GM12878 (cell line): ENCODE measurements around the gene TRMT1. TPM values are rescaled to one million over a fixed set of nuclear protein-coding genes. Genes with fewer than 3 reads are reported as not detected.

Experiments
- ATAC-seq: fragments of 200-7000 bp; cut with Tn5 transposase; 3 replicates; pipeline ENCODE4 v1.9.1; 2020; ENCODE audit warnings: mild to moderate bottlenecking, moderate library complexity
- BruUV-seq: library from RNA; stranded (reverse); fragments of 400-500 nt; replicated peaks from 2 replicates; lab custom pipeline; 2021; lab: Mats Ljungman, UMichigan
- CTCF ChIA-PET: fragments of 300-600 bp; sonication (Branson Sonifier 250); formaldehyde crosslinking; extraction: SDS; loops from one replicate; lab custom pipeline; 2021; ENCODE audit warnings: inconsistent platforms; lab: Yijun Ruan, JAX
- POLR2A ChIA-PET: fragments of 350-600 bp; formaldehyde crosslinking; extraction: SDS; loops from one replicate; lab custom pipeline; 2021; ENCODE audit warnings: inconsistent platforms; lab: Charles Lee
- RAD21 ChIA-PET: fragments of 300-600 bp; sonication (Branson Sonifier 250); formaldehyde crosslinking; loops from one replicate; lab custom pipeline; 2023; ENCODE audit warnings: antibody characterized with exemption; ENCODE audit not compliant: unreplicated experiment; lab: Charles Lee
- SMC1A ChIA-PET: fragments of 300-600 bp; sonication (Branson Sonifier 250); formaldehyde crosslinking; loops from one replicate; lab custom pipeline; 2023; ENCODE audit not compliant: unreplicated experiment, uncharacterized antibody; lab: Charles Lee
- DNase-seq: peaks from one replicate; pipeline ENCODE4 v3.0.0-alpha.2; 2011; ENCODE audit warnings: low read depth, low spot score
- FAIRE-seq: peaks from 3 replicates; lab custom pipeline; 2011; peaks lifted over from hg19 to GRCh38; lab: Jason Lieb, UNC
- H2AFZ ChIP-seq: 2 replicates; pipeline ENCODE4 v1.6.0; 2011; ENCODE audit warnings: low read depth, low read length, control low read depth; ENCODE audit not compliant: control insufficient read depth
- H3K27ac ChIP-seq: 2 replicates; pipeline ENCODE4 v1.5.1; 2011; ENCODE audit warnings: control low read depth; ENCODE audit not compliant: control insufficient read depth, insufficient read depth
- H3K27me3 ChIP-seq, 2 experiments: replicated peaks in 1 of 2; 2 replicates each; pipeline versions ENCODE4 v1.6.0 to v1.6.1; 2011; ENCODE audit warnings: low read length in 1 of 2; ENCODE audit not compliant: control insufficient read depth in 2 of 2, insufficient read depth in 2 of 2
- H3K36me3 ChIP-seq, 2 experiments: 2 replicates each; pipeline ENCODE4 v1.5.1; 2011; ENCODE audit warnings: low read length in 1 of 2; ENCODE audit not compliant: control insufficient read depth in 2 of 2, insufficient read depth in 2 of 2
- H3K4me1 ChIP-seq: 2 replicates; pipeline ENCODE4 v1.6.1; 2011; ENCODE audit warnings: mild to moderate bottlenecking, low read length, moderate library complexity, mixed read lengths; ENCODE audit not compliant: control insufficient read depth, insufficient read depth
- H3K4me2 ChIP-seq: 2 replicates; pipeline ENCODE4 v1.6.0; 2011; ENCODE audit warnings: control low read depth; ENCODE audit not compliant: control insufficient read depth, insufficient read depth
- H3K4me3 ChIP-seq: fragments of 200-600 bp; sonication (generic); 2 replicates; pipeline ENCODE4 v1.5.1; 2016
- H3K79me2 ChIP-seq: 2 replicates; pipeline ENCODE4 v1.6.0; 2011; ENCODE audit warnings: low read length; ENCODE audit not compliant: control insufficient read depth, insufficient read depth
- H3K9ac ChIP-seq: 2 replicates; pipeline ENCODE4 v1.8.0; 2011; ENCODE audit warnings: low read length, control low read depth, mixed read lengths; ENCODE audit not compliant: control insufficient read depth, insufficient read depth
- H3K9me3 ChIP-seq: replicated peaks from 3 replicates; pipeline ENCODE4 v1.5.1; 2011; ENCODE audit warnings: mild to moderate bottlenecking, low read length; ENCODE audit not compliant: control insufficient read depth, insufficient read depth
- H4K20me1 ChIP-seq: 2 replicates; pipeline ENCODE4 v1.6.0; 2011; ENCODE audit not compliant: control insufficient read depth, insufficient read depth
- ATF7 ChIP-seq: fragments of 450-650 bp; IDR thresholded peaks from 2 replicates; pipeline ENCODE4 v1.6.1; 2016; ENCODE audit warnings: low read depth, mild to moderate bottlenecking
- CUX1 ChIP-seq: IDR thresholded peaks from 2 replicates; pipeline ENCODE4 v1.6.1; 2012; ENCODE audit warnings: improper control_type of control experiment, low read depth, low read length; ENCODE audit not compliant: insufficient replicate concordance
- FOXM1 ChIP-seq: IDR thresholded peaks from 2 replicates; pipeline ENCODE4 v1.6.1; 2012; ENCODE audit warnings: low read depth, mild to moderate bottlenecking, inconsistent platforms, low read length, moderate library complexity
- KAT2A ChIP-seq: conservative IDR thresholded peaks from 2 replicates; pipeline ENCODE4 v1.6.1; 2011; ENCODE audit warnings: low read depth, low read length; ENCODE audit not compliant: control insufficient read depth
- MXI1 ChIP-seq: fragments of 150-350 bp; IDR thresholded peaks from 2 replicates; pipeline ENCODE4 v1.6.1; 2011; ENCODE audit warnings: low read depth, mild to moderate bottlenecking, inconsistent platforms, low read length, improper control_type of control experiment
- MYC ChIP-seq: IDR thresholded peaks from 2 replicates; pipeline ENCODE4 v1.6.1; 2011; ENCODE audit warnings: mild to moderate bottlenecking, low read length, moderate library complexity, inconsistent platforms; ENCODE audit not compliant: insufficient read depth, insufficient replicate concordance, insufficient read length, severe bottlenecking
- NFYB ChIP-seq: IDR thresholded peaks from 2 replicates; pipeline ENCODE4 v1.6.1; 2011; ENCODE audit warnings: low read depth, mild to moderate bottlenecking, low read length, improper control_type of control experiment, moderate library complexity; ENCODE audit not compliant: insufficient read depth
- POLR2A ChIP-seq: IDR thresholded peaks from 2 replicates; pipeline ENCODE4 v1.6.1; 2011; ENCODE audit warnings: low read depth, mild to moderate bottlenecking, low read length
- RBBP5 ChIP-seq: fragments of 200-600 bp; sonication (generic); conservative IDR thresholded peaks from 2 replicates; pipeline ENCODE4 v1.6.1; 2016
- SMARCA5 ChIP-seq: fragments of 450-650 bp; IDR thresholded peaks from 2 replicates; pipeline ENCODE4 v1.6.1; 2017; ENCODE audit warnings: mild to moderate bottlenecking
- SREBF1 ChIP-seq: IDR thresholded peaks from 2 replicates; pipeline ENCODE4 v1.6.1; 2012; ENCODE audit warnings: mild to moderate bottlenecking, low read length
- ZNF207 ChIP-seq: fragments of 450-650 bp; IDR thresholded peaks from 2 replicates; pipeline ENCODE4 v1.6.1; 2014; ENCODE audit warnings: antibody characterized with exemption, mild to moderate bottlenecking, borderline replicate concordance
- ZNF217 ChIP-seq: fragments of 450-650 bp; IDR thresholded peaks from 2 replicates; pipeline ENCODE4 v1.6.1; 2017; ENCODE audit warnings: antibody characterized with exemption, mild to moderate bottlenecking
- ZNF24 ChIP-seq: fragments of 450-650 bp; IDR thresholded peaks from 2 replicates; pipeline ENCODE4 v1.6.1; 2017; ENCODE audit warnings: antibody characterized with exemption, mild to moderate bottlenecking
- ZNF384 ChIP-seq: IDR thresholded peaks from 2 replicates; pipeline ENCODE4 v1.6.1; 2012; ENCODE audit warnings: low read depth, mild to moderate bottlenecking, low read length, improper control_type of control experiment, borderline replicate concordance
- ZZZ3 ChIP-seq: IDR thresholded peaks from 2 replicates; pipeline ENCODE4 v1.6.1; 2011; ENCODE audit warnings: low read depth; ENCODE audit not compliant: control insufficient read depth, insufficient read length
- WGBS: methylation state at CpG from one replicate; pipeline ENCODE4 v1.1.6; 2016; ENCODE audit warnings: low lambda C conversion rate; ENCODE audit not compliant: insufficient replicate concordance, insufficient coverage; ENCODE audit errors: missing lambda C conversion rate; 5-methylcytosine and 5-hydroxymethylcytosine counted together
- in situ Hi-C: fragments of 300-500 bp; cut with MboI; formaldehyde crosslinking; loops from 9 replicates; pipeline ENCODE4 v1.14.3; 2018; ENCODE audit warnings: mixed read lengths
- intact Hi-C: fragments of 100-400 bp; cut with micrococcal nuclease; formaldehyde crosslinking; loops from one replicate; pipeline ENCODE4 v1.14.2; 2022; ENCODE audit not compliant: unreplicated experiment
- polyA plus RNA-seq, 11 experiments: library from polyadenylated mRNA; depleted of rRNA in 4 of 11; unstranded in 6 of 11; stranded (reverse) in 5 of 11; fragments of >200 nt; fragmentation: Nextera tagmentation in 4 of 11; fragmentation: Illumina TruSeq in 1 of 11; extraction: Ambion mirVana in 4 of 11; extraction: Trizol in 1 of 11; gene quantifications; 1 replicate in 1 of 11; 2 replicates in 10 of 11; pipeline versions ENCODE4 v1.2.1 to v1.2.3, GENCODE V29; 2011 to 2016; ENCODE audit warnings: inconsistent platforms in 2 of 11, missing spikeins in 2 of 11, low read depth in 1 of 11
- total RNA-seq, 4 experiments: library from RNA; depleted of rRNA in 3 of 4; stranded (reverse); fragments of >200 nt in 3 of 4; fragmentation: Illumina TruSeq in 1 of 4; extraction: Trizol in 1 of 4; gene quantifications; 2 replicates each; pipeline versions ENCODE4 v1.2.1 to v1.2.3, GENCODE V29; 2013 to 2021
- TF ChIP-seq, protein P1 (sequence below): fragments of 450-650 bp; IDR thresholded peaks from 2 replicates; pipeline ENCODE4 v1.6.1; 2017; ENCODE audit warnings: borderline replicate concordance

Gene TRMT1
- total and polyA plus RNA-seq, 10 of the 15 experiments (the other 5 are each of a cell fraction or from before 2014, with no cell fraction given), result 3.4 to 68.8 (median 34.8) TPM

DNA sequence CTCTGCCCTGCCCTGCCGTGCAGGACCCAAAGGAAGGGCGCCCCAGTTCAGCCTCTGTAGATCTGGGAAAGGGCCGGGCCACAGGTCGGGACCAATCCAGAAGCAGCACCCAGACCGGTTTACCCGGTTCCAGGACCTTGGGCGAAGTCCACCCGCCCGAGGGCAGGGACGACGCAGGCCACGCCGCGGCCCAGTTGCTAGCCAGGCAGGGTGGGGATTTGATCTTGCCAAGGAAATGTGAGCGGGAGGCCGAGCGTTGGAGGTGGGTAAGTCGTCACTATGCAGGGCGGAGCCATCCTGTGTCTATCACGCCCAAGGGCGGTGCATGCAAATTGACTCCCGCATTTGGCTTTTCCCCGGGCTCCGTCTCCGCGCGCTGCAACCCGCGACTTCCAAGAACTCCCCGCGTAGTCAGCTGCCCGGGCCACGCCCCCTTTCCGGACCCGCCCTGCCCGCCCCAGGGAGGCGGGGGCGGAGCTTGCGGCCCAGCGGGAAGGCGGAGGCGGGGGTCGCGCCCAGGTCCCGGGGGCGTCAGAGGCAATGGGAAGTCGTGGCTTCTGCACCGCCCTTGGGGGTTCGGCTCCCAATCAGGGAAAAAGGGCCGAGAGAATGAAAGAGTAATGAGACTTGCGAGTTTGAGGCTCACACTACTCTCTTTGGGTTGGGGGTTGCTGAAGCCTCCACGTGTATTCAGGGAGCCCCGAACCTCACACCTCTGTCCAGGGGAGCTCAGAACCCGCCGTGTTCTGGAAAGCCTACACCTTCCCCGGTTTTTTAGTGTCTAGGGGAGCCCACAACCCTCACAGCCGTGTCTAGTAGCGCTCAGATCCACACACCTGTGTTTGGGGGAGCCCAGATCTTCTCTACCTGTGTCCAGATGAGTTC lies 46.4 kb upstream of the TRMT1 start:
- intact Hi-C loops (no loop called here), in situ Hi-C loops (loop anchor here (10.0 to 25.0 kb wide), 2 partner anchors 852 to 1576 kb away; partner anchors contain the start of genes ACP5 and ZNF627)
- no peaks in the 10 kb centered on the region for H3K79me2 ChIP-seq
- ChIA-PET RAD21 (interaction anchor here (0.5 to 5.3 kb wide), 7 partner anchors 8 to 99 kb away, joined by 3 to 21 read pairs (median 6); no protein-coding TSS in a partner anchor), POLR2A (interaction anchor here (0.6 to 5.4 kb wide), 10 partner anchors 8 to 1132 kb away, joined by 3 to 41 read pairs (median 6); partner anchors contain the start of genes IER2, NACC1 and STX10), CTCF (interaction anchor here (0.9 to 2.1 kb wide), 6 partner anchors 7 to 273 kb away, joined by 3 to 10 read pairs (median 4); partner anchors contain the start of gene GCDH), SMC1A (interaction anchor here (1.0 to 2.1 kb wide), 4 partner anchors 8 to 19 kb away, joined by 3 to 8 read pairs (median 4); no protein-coding TSS in a partner anchor)
- no peaks in the 10 kb centered on the region for H4K20me1 ChIP-seq
- DNase-seq (peak; percentile 80), ATAC-seq (peak; percentile 74), FAIRE-seq (peak; percentile 73)
- H3K4me2 ChIP-seq, result peak overlapping the region; percentile 97
- no peaks in the 10 kb centered on the region for H3K27me3 ChIP-seq
- peak overlapping the region; percentile 83 for H3K9ac ChIP-seq
- peak overlapping the region; percentile 74 for H3K4me3 ChIP-seq
- H2AFZ ChIP-seq, result peak overlapping the region; percentile 73
- BruUV-seq, result no TSS peak
- 3% methylated on average over 42 of the region's 58 CpGs for WGBS
- peaks cover 56% of the 10 kb centered on the region for H3K4me1 ChIP-seq
- H3K27ac ChIP-seq, result peak overlapping the region; percentile 85
- no peaks in the 10 kb centered on the region for H3K9me3 ChIP-seq
- no peaks in the 10 kb centered on the region for H3K36me3 ChIP-seq
- TF ChIP-seq POLR2A (peak; percentile 81), SMARCA5 (peak; percentile 81; the same call in 1 of the 2 replicates), ZNF207 (no peak), ZNF24 (no peak), RBBP5 (no peak), SREBF1 (no peak), FOXM1 (no peak), ATF7 (no peak), ZNF384 (no peak), KAT2A (no peak), MXI1 (no peak), ZNF217 (peak; percentile 84; the same call in 1 of the 2 replicates), CUX1 (no peak), NFYB (no peak), ZZZ3 (no peak), MYC (no peak)
- TF ChIP-seq, protein P1, sequence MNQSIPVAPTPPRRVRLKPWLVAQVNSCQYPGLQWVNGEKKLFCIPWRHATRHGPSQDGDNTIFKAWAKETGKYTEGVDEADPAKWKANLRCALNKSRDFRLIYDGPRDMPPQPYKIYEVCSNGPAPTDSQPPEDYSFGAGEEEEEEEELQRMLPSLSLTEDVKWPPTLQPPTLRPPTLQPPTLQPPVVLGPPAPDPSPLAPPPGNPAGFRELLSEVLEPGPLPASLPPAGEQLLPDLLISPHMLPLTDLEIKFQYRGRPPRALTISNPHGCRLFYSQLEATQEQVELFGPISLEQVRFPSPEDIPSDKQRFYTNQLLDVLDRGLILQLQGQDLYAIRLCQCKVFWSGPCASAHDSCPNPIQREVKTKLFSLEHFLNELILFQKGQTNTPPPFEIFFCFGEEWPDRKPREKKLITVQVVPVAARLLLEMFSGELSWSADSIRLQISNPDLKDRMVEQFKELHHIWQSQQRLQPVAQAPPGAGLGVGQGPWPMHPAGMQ, result no peak
